ENCODE data around the gene PCCA. TPM values are rescaled to one million over a fixed set of nuclear protein-coding genes. Genes with fewer than 3 reads are reported as not detected.

PCCA gene
- total RNA-seq, 1 experiment from 2014 or later = 16.1 TPM

DNA sequence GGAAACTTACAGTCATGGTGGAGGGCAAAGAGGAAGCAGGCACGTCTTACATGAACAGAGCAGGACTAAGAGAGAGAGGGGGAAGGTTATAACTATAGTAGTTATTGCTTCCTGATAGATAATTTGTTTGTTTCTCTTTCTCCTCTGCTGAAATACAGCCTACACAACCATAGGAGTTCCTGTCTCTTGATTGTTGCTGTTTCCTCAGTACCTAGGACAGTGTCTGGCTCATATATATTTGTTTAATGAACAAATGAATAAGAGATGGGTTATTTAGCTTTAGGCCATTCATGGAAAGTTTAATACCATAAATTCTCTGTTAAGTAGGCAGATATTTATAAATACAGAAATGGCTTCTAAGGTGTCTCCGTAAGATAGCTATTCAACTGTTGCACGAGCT lies 95.2 kb downstream of the PCCA start:
- Histone ChIP-seq H3K27ac (no peak overlapping the region), H2AFZ (no peak overlapping the region), H3K9me2 (ENCODE audit: insufficient read depth) (no peaks in the 10 kb centered on the region), H3K4me1 (replicated peaks; ENCODE audit: insufficient read depth) (no peaks in the 10 kb centered on the region), H3K9me3 (ENCODE audit: insufficient read depth, low read depth) (no peaks in the 10 kb centered on the region), H3K36me3 (ENCODE audit: low read depth) (no peaks in the 10 kb centered on the region), H3K4me2 (no peak overlapping the region), H3K4me3 (no peak overlapping the region), H3K27me3 (ENCODE audit: insufficient read depth, low read depth) (no peaks in the 10 kb centered on the region), H3K79me2 (ENCODE audit: low read depth) (no peaks in the 10 kb centered on the region), H3F3A (ENCODE audit: insufficient read depth, low read depth) (no peaks in the 10 kb centered on the region), H4K20me1 (ENCODE audit: insufficient read depth) (no peaks in the 10 kb centered on the region)
- CTCF ChIA-PET = no interaction called here
- POLR2A ChIA-PET (ENCODE audit: unreplicated experiment) = no interaction called here
- no peak for DNase-seq
- no TSS peak for BruUV-seq (replicated peaks)
- intact Hi-C loops (cut with micrococcal nuclease; ENCODE audit: unreplicated experiment) = no loop called here
- no peak for TF ChIP-seq EZH2 (IDR thresholded peaks at IDR 0.05; ENCODE audit: low read depth)
- TF ChIP-seq, protein P1, sequence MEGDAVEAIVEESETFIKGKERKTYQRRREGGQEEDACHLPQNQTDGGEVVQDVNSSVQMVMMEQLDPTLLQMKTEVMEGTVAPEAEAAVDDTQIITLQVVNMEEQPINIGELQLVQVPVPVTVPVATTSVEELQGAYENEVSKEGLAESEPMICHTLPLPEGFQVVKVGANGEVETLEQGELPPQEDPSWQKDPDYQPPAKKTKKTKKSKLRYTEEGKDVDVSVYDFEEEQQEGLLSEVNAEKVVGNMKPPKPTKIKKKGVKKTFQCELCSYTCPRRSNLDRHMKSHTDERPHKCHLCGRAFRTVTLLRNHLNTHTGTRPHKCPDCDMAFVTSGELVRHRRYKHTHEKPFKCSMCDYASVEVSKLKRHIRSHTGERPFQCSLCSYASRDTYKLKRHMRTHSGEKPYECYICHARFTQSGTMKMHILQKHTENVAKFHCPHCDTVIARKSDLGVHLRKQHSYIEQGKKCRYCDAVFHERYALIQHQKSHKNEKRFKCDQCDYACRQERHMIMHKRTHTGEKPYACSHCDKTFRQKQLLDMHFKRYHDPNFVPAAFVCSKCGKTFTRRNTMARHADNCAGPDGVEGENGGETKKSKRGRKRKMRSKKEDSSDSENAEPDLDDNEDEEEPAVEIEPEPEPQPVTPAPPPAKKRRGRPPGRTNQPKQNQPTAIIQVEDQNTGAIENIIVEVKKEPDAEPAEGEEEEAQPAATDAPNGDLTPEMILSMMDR (conservative IDR thresholded peaks at IDR 0.05) = no peak

DNA sequence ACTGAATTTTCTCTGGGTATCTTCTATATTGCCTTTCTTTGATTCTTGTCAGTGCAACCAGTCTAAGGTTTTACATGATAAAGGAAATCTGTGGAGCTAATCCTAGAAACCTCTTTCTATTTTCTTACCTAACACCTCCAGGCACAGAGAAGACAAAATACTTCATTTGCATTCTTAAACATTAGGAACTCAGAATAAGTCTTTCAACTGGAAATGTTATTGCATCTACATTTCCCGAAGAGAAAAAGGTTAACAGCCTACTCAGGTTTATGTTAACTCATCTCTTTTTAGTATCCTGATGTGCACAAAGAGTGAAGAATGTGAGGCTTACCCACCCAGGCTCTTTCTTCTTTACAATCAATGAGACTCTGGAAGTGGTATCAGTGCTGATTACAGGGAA lies 106.7 kb downstream of the PCCA start:
- no peak for TF ChIP-seq EZH2 (IDR thresholded peaks at IDR 0.05; ENCODE audit: low read depth)
- TF ChIP-seq, protein P1 (conservative IDR thresholded peaks at IDR 0.05) = no peak
- BruUV-seq (replicated peaks) = no TSS peak
- Histone ChIP-seq H3K36me3 (ENCODE audit: low read depth) (no peaks in the 10 kb centered on the region), H3K4me3 (no peak overlapping the region), H3K27me3 (ENCODE audit: insufficient read depth, low read depth) (no peaks in the 10 kb centered on the region), H3K27ac (no peak overlapping the region), H3K4me2 (no peak overlapping the region), H4K20me1 (ENCODE audit: insufficient read depth) (peaks cover 6% of the 10 kb centered on the region), H3K9me3 (ENCODE audit: insufficient read depth, low read depth) (no peaks in the 10 kb centered on the region), H3F3A (ENCODE audit: insufficient read depth, low read depth) (no peaks in the 10 kb centered on the region), H3K4me1 (replicated peaks; ENCODE audit: insufficient read depth) (no peaks in the 10 kb centered on the region), H2AFZ (no peak overlapping the region), H3K9me2 (ENCODE audit: insufficient read depth) (no peaks in the 10 kb centered on the region), H3K79me2 (ENCODE audit: low read depth) (no peaks in the 10 kb centered on the region)
- POLR2A ChIA-PET (ENCODE audit: unreplicated experiment) = no interaction called here
- no peak for DNase-seq
- CTCF ChIA-PET = no interaction called here
- intact Hi-C loops (cut with micrococcal nuclease; ENCODE audit: unreplicated experiment) = no loop called here

DNA sequence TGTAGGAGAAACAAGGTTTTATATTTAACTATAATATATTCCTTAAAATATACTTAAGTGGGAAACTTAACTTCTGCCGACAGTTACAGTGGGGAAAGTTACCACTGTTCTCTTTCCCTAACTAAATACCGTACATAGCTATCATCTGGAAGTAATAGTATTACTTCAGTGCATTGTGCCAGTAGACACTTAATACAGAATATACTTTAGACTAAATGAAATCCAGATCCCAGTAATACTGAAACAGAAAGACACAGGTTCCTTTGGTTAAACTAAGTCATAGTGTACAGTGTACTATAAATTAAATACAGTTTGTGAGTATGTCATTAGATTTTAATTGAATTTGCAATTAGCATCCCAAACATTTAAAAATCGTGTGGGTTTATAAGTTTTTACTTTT lies 107.5 kb downstream of the PCCA start:
- peaks cover 6% of the 10 kb centered on the region for H4K20me1 ChIP-seq (ENCODE audit: insufficient read depth)
- H3F3A ChIP-seq (ENCODE audit: insufficient read depth, low read depth) = no peaks in the 10 kb centered on the region
- H2AFZ ChIP-seq = no peak overlapping the region
- no peaks in the 10 kb centered on the region for H3K79me2 ChIP-seq (ENCODE audit: low read depth)
- H3K9me2 ChIP-seq (ENCODE audit: insufficient read depth) = no peaks in the 10 kb centered on the region
- POLR2A ChIA-PET (ENCODE audit: unreplicated experiment) = no interaction called here
- intact Hi-C loops (cut with micrococcal nuclease; ENCODE audit: unreplicated experiment) = no loop called here
- BruUV-seq (replicated peaks) = no TSS peak
- no peak overlapping the region for H3K4me2 ChIP-seq
- DNase-seq = no peak
- H3K27ac ChIP-seq = no peak overlapping the region
- no peaks in the 10 kb centered on the region for H3K36me3 ChIP-seq (ENCODE audit: low read depth)
- no peaks in the 10 kb centered on the region for H3K27me3 ChIP-seq (ENCODE audit: insufficient read depth, low read depth)
- H3K4me3 ChIP-seq = no peak overlapping the region
- H3K9me3 ChIP-seq (ENCODE audit: insufficient read depth, low read depth) = no peaks in the 10 kb centered on the region
- H3K4me1 ChIP-seq (replicated peaks; ENCODE audit: insufficient read depth) = no peaks in the 10 kb centered on the region
- CTCF ChIA-PET = no interaction called here
- no peak for TF ChIP-seq EZH2 (IDR thresholded peaks at IDR 0.05; ENCODE audit: low read depth)
- TF ChIP-seq, protein P1 (conservative IDR thresholded peaks at IDR 0.05) = no peak

Data from PC-9 (cell line).